ENCODE data around the gene FHIT. TPM values are rescaled to one million over a fixed set of nuclear protein-coding genes. Genes with fewer than 3 reads are reported as not detected.

FHIT gene
- polyA plus RNA-seq, 1 of the 3 experiments (the other 2 are of a cell fraction) = 0.41 TPM

DNA sequence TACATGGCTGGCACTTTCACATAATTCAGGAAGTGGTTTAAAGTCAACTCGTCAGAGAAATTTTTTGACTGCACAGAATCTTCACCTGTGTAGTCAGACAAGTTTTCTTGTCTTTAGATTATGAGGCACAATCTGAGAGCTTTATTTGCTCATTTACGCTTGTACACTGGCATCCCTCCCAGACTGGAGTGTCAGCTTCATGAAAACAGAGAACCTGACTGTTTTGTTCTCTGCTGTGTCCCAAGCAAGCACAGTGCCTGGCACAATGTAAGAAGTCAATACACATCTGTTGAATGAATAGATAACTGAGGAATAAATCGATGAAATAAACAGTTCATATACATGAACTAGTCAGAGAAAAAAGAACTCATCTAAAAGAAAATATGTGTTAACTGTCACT lies 1355.3 kb downstream of the FHIT start:
- H3K9me2 ChIP-seq = no peaks in the 10 kb centered on the region
- H3K9ac ChIP-seq = no peak overlapping the region
- H3K27ac ChIP-seq (ENCODE audit: low read depth in 2 of 2, low read length in 1 of 2) = no peak overlapping the region
- H3K36me3 ChIP-seq (replicated peaks in 1 of 2; ENCODE audit: control insufficient read depth in 1 of 2, insufficient read depth in 2 of 2, low read length in 1 of 2) = no peaks in the 10 kb centered on the region
- CTCF ChIA-PET = no interaction called here
- POLR2A ChIA-PET = no interaction called here
- H3K9me3 ChIP-seq = no peaks in the 10 kb centered on the region
- DNase-seq = no peak
- WGBS (ENCODE audit: low lambda C conversion rate) = 42% methylated on average over 3 of the region's 3 CpGs
- no peaks in the 10 kb centered on the region for H3K4me1 ChIP-seq (ENCODE audit: control insufficient read depth in 1 of 2, insufficient read depth in 2 of 2, low read depth in 1 of 2, low read length in 1 of 2)
- TF ChIP-seq, protein P1, sequence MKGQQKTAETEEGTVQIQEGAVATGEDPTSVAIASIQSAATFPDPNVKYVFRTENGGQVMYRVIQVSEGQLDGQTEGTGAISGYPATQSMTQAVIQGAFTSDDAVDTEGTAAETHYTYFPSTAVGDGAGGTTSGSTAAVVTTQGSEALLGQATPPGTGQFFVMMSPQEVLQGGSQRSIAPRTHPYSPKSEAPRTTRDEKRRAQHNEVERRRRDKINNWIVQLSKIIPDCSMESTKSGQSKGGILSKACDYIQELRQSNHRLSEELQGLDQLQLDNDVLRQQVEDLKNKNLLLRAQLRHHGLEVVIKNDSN (IDR thresholded peaks at IDR 0.05; ENCODE audit: borderline replicate concordance, low read depth) = no peak
- TF ChIP-seq SMC3 (IDR thresholded peaks at IDR 0.05; ENCODE audit: low read depth, low read length) (no peak), RXRA (IDR thresholded peaks at IDR 0.05; ENCODE audit: borderline replicate concordance, low read depth) (no peak), MXI1 (IDR thresholded peaks at IDR 0.05; ENCODE audit: low read depth, low read length) (no peak), TCF12 (IDR thresholded peaks at IDR 0.05) (no peak), JUND (IDR thresholded peaks at IDR 0.05) (no peak), FOSL2 (IDR thresholded peaks at IDR 0.05; ENCODE audit: borderline replicate concordance, low read depth) (no peak), SIN3A (IDR thresholded peaks at IDR 0.05; ENCODE audit: borderline replicate concordance, low read depth, low read length) (no peak), RFX5 (IDR thresholded peaks at IDR 0.05; ENCODE audit: low read length) (no peak), CHD2 (IDR thresholded peaks at IDR 0.05; ENCODE audit: low read length, partially characterized antibody) (no peak), FOXM1 (IDR thresholded peaks at IDR 0.05; ENCODE audit: low read depth) (no peak), EP300 (IDR thresholded peaks at IDR 0.05; ENCODE audit: borderline replicate concordance in 1 of 2, low read depth in 1 of 2, low read length in 1 of 2) (no peak)
- TF ChIP-seq, protein P2, sequence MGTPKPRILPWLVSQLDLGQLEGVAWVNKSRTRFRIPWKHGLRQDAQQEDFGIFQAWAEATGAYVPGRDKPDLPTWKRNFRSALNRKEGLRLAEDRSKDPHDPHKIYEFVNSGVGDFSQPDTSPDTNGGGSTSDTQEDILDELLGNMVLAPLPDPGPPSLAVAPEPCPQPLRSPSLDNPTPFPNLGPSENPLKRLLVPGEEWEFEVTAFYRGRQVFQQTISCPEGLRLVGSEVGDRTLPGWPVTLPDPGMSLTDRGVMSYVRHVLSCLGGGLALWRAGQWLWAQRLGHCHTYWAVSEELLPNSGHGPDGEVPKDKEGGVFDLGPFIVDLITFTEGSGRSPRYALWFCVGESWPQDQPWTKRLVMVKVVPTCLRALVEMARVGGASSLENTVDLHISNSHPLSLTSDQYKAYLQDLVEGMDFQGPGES (IDR thresholded peaks at IDR 0.05; ENCODE audit: low read depth, low read length) = no peak
- TF ChIP-seq, protein P3, sequence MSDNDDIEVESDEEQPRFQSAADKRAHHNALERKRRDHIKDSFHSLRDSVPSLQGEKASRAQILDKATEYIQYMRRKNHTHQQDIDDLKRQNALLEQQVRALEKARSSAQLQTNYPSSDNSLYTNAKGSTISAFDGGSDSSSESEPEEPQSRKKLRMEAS (IDR thresholded peaks at IDR 0.05; ENCODE audit: low read depth) = no peak
- H3K4me2 ChIP-seq = no peak overlapping the region
- H3K27me3 ChIP-seq (ENCODE audit: insufficient read depth) = no peaks in the 10 kb centered on the region
- no peaks in the 10 kb centered on the region for H3K79me2 ChIP-seq (ENCODE audit: insufficient read depth)
- H3F3A ChIP-seq (replicated peaks; ENCODE audit: insufficient read depth) = no peaks in the 10 kb centered on the region
- no peak overlapping the region for H3K4me3 ChIP-seq (ENCODE audit: low read depth in 2 of 2, low read length in 1 of 2)
- no peaks in the 10 kb centered on the region for H4K20me1 ChIP-seq (ENCODE audit: insufficient read depth)
- no peak overlapping the region for H2AFZ ChIP-seq (ENCODE audit: low read depth)

DNA sequence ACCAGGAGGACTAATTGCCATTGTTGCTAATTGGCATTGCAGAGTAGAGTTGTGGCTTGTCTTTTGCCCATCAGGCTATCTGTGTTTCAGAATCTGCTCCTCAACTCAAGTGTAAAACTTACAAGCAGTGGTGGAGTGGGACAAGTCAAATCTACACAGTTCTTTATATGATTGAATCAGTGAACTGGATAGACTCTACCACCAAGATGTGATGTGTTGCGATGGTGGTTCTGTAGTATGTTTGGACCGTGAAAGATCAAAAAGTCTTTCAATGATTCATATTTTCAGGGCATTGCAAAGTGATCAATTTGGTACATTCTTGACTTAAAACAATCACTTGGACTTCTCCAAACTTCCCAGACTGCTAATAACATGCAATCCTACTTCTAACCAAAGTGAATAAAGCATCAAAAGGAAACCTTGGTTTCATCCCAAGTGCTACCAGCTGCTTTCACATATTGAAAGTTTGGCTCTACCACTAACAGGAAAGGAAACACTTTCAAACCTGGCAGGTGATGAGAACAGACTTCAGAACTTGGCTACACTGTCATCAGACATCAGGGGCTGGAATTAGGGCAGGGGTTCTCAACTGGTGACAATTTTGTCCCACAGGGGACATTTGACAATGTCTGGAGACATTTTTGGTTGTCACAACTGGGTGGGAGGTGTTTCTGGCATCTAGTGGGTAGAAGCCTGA lies 1356.7 kb downstream of the FHIT start:
- ChIA-PET CTCF (no interaction called here), POLR2A (no interaction called here)
- Histone ChIP-seq H3F3A (replicated peaks; ENCODE audit: insufficient read depth) (no peaks in the 10 kb centered on the region), H3K27me3 (ENCODE audit: insufficient read depth) (no peaks in the 10 kb centered on the region), H3K36me3 (replicated peaks in 1 of 2; ENCODE audit: control insufficient read depth in 1 of 2, insufficient read depth in 2 of 2, low read length in 1 of 2) (no peaks in the 10 kb centered on the region), H3K9me2 (no peaks in the 10 kb centered on the region), H3K79me2 (ENCODE audit: insufficient read depth) (no peaks in the 10 kb centered on the region), H3K9me3 (no peaks in the 10 kb centered on the region), H3K4me3 (ENCODE audit: low read depth in 2 of 2, low read length in 1 of 2) (no peak overlapping the region), H3K4me2 (no peak overlapping the region), H2AFZ (ENCODE audit: low read depth) (no peak overlapping the region), H4K20me1 (ENCODE audit: insufficient read depth) (no peaks in the 10 kb centered on the region), H3K4me1 (ENCODE audit: control insufficient read depth in 1 of 2, insufficient read depth in 2 of 2, low read depth in 1 of 2, low read length in 1 of 2) (no peaks in the 10 kb centered on the region; a peak in 1 of 4 replicates), H3K27ac (ENCODE audit: low read depth in 2 of 2, low read length in 1 of 2) (no peak overlapping the region), H3K9ac (no peak overlapping the region)
- DNase-seq = no peak
- WGBS (ENCODE audit: low lambda C conversion rate) = 78% methylated on average over 2 of the region's 2 CpGs
- TF ChIP-seq CHD2 (IDR thresholded peaks at IDR 0.05; ENCODE audit: low read length, partially characterized antibody) (no peak), EP300 (IDR thresholded peaks at IDR 0.05; ENCODE audit: borderline replicate concordance in 1 of 2, low read depth in 1 of 2, low read length in 1 of 2) (no peak), TCF12 (IDR thresholded peaks at IDR 0.05) (no peak), MEF2A (IDR thresholded peaks at IDR 0.05; ENCODE audit: borderline replicate concordance, low read depth) (no peak), FOXM1 (IDR thresholded peaks at IDR 0.05; ENCODE audit: low read depth) (no peak), RCOR1 (IDR thresholded peaks at IDR 0.05; ENCODE audit: low read length) (no peak), SIN3A (IDR thresholded peaks at IDR 0.05; ENCODE audit: borderline replicate concordance, low read depth, low read length) (no peak), GABPA (IDR thresholded peaks at IDR 0.05; ENCODE audit: low read depth) (no peak)
- TF ChIP-seq, protein P4, sequence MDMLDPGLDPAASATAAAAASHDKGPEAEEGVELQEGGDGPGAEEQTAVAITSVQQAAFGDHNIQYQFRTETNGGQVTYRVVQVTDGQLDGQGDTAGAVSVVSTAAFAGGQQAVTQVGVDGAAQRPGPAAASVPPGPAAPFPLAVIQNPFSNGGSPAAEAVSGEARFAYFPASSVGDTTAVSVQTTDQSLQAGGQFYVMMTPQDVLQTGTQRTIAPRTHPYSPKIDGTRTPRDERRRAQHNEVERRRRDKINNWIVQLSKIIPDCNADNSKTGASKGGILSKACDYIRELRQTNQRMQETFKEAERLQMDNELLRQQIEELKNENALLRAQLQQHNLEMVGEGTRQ (IDR thresholded peaks at IDR 0.05; ENCODE audit: borderline replicate concordance, low read depth, low read length) = no peak
- TF ChIP-seq, protein P5, sequence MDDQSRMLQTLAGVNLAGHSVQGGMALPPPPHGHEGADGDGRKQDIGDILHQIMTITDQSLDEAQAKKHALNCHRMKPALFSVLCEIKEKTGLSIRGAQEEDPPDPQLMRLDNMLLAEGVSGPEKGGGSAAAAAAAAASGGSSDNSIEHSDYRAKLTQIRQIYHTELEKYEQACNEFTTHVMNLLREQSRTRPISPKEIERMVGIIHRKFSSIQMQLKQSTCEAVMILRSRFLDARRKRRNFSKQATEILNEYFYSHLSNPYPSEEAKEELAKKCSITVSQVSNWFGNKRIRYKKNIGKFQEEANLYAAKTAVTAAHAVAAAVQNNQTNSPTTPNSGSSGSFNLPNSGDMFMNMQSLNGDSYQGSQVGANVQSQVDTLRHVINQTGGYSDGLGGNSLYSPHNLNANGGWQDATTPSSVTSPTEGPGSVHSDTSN (IDR thresholded peaks at IDR 0.05) = no peak
- TF ChIP-seq, protein P6, sequence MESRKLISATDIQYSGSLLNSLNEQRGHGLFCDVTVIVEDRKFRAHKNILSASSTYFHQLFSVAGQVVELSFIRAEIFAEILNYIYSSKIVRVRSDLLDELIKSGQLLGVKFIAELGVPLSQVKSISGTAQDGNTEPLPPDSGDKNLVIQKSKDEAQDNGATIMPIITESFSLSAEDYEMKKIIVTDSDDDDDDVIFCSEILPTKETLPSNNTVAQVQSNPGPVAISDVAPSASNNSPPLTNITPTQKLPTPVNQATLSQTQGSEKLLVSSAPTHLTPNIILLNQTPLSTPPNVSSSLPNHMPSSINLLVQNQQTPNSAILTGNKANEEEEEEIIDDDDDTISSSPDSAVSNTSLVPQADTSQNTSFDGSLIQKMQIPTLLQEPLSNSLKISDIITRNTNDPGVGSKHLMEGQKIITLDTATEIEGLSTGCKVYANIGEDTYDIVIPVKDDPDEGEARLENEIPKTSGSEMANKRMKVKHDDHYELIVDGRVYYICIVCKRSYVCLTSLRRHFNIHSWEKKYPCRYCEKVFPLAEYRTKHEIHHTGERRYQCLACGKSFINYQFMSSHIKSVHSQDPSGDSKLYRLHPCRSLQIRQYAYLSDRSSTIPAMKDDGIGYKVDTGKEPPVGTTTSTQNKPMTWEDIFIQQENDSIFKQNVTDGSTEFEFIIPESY (IDR thresholded peaks at IDR 0.05; ENCODE audit: borderline replicate concordance, low read depth) = no peak
- TF ChIP-seq, protein P1 (IDR thresholded peaks at IDR 0.05; ENCODE audit: borderline replicate concordance, low read depth) = no peak
